ENCODE measurements around the gene GLIS2. TPM values are rescaled to one million over a fixed set of nuclear protein-coding genes. Genes with fewer than 3 reads are reported as not detected.
"Not testable (repeated sequence)": the region's sequence is repeated elsewhere in the genome, so short reads cannot be mapped to it uniquely, and the experiment has no call there.

The GLIS2 gene
- total RNA-seq, 1 experiment from 2014 or later: 0.45 TPM

DNA sequence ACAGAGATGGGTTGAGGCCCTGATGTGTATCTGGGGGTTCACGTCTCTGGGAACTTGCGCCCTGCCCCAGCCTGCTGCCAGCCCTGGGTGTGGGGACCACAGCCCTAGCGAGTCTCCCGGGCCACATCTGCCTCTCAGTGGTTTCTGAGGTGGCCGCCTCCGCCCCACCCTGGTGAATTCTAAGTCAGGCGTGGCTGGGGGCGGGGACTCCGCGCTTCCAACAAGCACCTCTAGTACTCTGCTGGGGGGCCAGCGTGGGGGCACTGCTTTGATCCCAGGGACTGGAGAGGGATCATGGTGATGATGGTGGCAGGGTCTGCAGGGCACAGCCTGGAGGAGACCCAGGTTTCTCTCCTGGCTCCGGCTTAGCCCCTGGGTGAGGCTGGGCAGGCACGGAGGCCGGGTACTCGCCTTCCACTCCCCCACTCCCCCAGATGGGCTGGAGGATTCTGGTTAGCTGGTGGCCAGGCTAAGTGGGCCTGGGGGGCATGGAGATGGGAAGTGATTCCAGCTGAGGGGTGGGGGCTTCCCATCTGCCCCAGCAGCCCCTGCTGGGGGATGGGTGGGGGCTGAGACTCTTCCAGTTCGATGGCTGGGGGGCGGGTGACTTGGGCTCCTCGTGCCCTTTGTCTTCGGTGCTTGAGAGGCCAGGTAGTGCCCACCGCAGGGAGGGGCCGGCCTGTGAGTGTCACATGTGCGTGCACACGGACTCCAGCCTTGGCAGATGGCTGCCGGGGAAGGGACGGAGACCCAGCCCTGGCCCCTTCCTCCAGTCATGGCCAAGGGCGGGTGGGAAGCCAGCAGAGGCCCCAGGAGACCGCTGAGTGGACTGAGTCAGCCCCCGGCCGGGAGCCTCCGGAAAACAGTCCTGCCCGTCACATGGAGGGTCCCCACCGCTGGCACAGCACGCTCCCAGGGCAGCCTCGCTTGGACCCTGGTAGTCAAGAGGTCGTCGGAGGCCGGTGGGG, 3.9 kb downstream of the GLIS2 start:
- DNase-seq (ENCODE audit: low spot score): no peak

DNA sequence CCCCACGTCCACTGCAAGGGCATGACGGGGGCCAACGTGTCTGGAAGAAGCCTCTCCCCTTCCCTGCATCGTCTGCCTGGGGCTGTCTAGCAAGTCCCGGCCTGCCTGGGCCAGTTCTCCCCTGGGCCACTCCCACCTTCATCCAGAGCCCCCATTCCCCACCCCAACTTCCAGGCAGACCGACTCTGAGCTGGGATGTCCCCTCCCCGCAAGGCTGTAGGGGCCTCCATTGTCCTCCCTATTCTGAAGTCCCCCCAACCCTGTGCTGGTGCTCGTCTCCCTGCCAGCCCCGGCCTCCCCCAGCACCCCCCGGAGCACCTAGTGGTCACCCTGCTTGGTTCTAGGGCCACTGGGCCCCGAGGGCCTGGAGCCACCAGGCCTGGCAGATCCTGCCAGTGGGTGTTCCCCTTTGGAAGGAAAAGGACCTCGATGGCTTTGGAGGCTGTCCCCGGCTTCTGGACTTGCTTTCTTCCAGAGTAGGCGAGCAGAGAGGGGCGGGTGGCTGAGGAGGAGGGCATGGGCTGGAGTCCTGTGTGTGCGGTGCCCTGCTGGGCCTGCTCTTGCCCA, 4.8 kb downstream of the GLIS2 start:
- no peak for DNase-seq (ENCODE audit: low spot score)

DNA sequence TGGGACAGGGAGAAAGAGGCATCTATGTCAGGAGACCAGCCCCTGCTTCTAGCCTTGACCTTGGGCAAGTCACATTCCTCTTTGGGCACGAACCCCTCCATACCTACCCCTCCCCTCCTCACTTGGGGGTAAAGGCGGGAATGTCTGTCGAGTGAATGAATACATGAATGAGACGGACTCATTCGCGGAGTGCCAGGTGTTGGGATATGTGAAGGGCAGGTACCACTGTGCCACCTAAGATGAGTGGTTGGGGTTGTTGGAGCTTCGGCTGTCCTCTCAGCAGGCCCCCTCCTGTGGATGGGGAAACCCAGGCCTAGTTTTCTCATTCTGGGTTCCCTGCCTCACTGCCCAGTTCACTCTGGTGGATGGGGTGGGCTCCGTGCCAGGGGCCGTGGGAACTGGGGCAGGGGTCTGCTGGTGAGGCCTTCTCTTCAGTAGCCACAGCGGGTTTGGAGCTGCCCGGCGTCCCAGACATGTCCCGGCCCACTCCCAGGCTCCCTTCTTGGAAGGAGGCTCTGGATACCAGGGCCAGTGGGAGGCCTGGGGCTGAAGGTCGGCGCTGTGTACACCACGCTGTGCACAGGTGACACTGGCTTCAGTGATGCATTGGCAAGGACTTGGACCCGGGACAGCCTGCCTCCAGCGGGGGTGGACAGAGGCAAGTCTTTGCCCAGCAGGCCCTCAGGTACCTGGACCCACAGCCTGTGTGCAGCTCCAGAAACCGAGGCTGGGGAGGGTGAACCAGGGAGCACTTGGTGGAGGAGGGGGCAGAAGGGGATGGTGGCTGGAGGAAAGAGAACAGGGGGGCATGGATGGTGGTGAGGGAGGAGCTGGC, 5.6 kb downstream of the GLIS2 start:
- no peak for DNase-seq (ENCODE audit: low spot score)

DNA sequence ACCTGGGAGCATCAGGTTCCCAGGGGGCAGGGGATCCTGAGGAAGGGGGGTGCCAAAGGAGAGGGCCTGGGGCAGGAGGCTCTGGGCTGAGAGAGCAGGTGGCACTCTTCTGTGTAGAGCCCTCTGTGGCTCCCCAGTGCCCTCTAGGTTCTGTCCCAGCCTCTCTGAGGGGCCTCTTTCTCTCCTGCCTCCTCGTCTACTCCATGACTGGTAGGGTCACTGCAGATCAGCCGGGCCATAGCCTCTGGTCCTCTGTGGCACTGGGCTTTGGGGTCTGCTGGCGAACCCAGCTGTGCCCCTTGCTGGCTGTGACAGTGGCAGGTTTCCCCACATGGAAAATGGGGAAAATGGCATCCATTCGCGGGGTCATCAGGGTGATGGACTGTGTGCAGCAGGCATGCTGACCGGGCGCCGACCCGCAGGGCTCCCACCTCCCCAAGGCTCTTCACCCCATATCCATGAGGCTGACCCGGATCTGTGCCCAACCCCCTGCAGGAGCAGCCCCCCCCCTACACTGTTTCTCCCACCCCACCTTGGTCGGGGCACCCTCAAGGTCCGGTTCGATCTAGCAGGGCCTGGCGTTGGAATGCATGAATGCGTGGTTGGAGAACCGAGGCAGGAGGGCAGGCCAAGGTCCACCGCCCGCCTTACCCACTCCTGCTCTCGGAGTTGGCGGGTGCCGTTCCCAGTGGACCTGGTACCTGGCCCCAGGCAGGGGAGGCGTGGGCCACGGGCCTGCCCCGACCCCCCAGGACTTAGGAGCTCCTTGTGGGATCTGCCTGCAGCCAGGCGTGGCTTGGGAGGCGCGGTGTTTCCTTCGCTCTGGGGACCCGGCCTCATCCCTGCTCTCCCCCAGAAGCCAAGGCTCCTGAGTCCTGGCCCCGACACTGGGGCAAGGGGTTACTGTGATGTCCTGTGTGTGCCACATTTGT, 6.5 kb downstream of the GLIS2 start:
- DNase-seq (ENCODE audit: low spot score): no peak

DNA sequence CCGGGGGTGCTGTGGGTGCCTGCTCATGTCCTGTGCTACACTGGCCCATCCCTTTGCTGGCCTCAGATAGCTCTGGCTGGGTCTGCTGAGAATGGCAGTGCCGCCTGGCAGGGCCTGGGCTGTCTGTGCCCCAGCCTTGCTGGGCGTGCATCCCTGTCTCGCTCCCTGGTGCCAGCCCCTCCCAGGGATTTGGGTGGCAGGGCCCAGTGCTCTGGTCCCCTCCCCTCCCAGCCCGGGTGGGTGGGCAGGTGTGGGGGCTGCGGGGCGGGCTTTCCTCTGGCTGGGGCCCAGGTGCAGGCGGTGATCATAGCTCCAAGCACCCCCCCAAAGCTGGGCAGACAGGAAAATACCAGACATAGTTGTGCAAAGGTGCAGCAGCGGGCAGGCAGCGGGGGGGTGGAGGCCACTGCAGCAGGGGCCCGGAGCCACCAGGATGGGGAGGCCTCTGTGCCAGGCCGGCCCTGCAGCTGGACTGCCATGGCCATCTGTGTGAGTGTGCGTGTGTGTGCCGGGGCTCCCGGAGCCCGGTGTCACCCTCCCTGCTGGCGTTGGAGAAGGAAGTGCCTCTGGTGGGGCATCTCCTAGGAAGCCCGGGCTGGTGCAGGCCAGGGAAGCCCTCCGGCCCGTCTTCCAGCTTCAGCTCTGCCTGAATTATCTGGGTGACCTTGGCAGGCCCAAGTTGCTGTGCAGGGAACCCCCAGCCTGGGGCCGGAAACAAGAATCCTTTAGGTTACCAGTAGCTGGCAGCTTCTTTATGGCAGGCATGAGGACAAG, 7.4 kb downstream of the GLIS2 start:
- DNase-seq (ENCODE audit: low spot score): no peak

DNA sequence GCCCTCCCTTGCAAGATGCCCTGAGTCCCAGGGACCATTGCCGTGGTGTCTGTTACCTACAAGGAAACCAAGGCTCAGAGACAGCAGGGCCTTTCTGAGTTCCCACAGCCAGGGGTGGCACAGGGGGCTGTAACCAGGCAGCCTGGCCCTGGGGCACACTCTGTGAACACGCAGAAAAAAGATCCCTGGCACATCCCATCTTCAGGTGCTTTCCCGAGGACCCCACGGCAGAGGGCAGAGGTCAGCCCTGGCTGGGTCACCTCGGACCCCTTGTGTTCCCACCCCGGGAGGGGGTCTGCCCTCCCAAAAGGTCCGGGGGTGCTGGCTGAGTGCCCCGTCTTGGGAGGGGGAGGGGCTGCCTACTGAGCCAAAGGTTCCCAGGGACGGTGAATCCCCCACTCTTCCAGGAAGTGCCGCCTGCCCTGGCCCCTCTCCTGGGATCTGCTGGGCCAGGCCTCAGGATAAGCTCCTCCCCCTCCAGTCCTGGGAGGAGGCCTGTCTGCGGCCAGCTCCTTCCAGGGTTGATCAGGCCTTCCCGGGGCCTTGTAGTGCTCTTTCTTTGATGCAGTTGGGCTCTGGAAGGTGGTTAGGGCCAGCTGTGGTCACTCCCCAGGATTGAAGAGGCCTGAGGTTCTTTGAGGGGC, 8.1 kb downstream of the GLIS2 start:
- DNase-seq (ENCODE audit: low spot score): no peak

DNA sequence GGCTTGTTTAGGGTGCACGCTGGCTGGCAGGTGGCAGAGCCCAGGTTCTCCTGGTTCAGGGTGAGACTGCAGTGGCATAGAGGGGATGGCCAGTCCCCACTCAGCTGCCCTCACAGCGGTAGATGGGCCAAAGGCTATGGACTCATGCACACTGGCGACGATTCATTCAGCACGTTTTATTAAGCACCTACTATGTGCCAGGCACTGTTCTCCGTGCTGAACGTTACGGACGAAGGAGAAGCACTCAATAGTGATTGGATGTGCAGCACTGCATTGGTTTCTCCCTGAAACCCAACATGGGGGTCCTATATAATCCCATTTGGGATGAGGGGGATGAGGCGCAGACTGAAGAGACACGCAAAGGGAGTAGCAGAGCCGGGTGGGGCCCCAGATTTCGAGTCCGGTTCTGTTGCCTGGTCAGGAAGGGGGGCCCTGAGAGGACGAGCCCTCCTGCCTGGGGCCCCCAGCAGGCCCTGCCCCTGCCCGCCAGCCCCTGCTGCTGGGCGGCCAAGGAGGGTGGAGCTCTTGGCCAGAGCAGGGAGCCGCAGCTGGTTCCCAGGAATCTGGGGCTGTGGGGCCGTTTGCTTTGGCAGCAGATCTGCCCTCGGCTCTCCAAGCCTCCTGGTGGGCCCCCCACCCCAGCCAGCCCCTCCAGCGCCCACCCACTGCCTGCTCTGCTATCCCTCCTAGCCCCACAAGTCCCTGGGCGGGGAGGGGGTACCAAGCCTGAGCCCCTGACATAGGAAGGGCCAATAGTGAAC, 8.8 kb downstream of the GLIS2 start:
- no peak for DNase-seq (ENCODE audit: low spot score)

DNA sequence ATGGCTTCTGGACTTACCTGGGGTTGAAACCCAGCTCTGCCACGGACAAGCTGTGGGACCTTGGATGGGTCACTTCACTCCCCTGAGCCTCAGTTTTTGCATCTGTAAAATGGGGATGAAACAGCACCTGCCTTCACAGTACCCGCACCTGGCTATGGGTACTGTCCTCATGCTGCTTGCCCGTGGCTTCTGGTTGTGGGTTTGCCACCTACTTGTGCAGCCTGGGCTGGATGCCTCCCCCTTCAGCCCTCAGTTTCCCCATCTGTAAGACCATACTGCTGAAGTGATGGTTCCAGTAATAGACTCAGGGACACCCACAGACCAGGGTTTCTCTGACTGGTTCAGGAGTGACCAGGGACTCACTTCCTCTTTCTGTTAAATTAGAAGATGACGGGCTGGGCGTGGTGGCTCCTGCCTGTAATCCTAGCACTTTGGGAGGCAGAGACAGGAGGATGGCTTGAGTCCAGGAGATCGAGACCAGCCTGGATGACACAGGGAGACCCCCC, 9.4 kb downstream of the GLIS2 start:
- no peak for DNase-seq (ENCODE audit: low spot score)

DNA sequence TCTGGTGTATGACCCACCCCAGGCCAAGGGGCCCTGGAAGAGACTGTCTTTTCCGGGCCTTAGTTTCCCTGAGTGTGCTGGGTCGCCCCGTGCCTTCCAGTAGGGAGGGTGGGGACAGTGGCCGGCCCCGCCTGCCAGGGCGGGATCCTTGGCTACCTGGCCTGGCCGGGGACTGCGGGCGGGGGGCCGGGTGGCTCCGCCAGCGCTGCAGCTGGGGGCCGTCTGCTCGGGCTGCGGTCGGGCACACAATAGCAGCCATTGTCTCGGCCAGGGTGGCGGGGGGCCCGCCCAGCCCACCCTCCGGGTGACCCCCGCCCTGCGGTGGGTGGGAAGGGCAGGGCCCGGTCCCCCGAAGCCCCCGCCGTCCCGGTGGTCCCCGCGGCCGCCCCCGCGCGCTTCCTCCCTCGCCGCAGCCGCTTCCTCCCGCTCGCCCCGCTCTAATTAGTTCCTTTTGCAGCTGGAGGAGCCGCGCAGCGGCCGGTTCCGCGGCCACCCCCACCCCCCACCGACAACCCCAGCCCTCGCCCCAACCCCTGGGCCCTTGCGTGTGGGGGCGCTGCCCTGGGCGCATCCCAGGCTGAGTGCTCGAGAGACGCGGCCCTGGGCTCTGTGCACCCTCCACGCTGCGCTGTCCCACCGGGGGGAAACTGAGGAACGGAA, 11.6 kb downstream of the GLIS2 start:
- DNase-seq (ENCODE audit: low spot score): no peak

DNA sequence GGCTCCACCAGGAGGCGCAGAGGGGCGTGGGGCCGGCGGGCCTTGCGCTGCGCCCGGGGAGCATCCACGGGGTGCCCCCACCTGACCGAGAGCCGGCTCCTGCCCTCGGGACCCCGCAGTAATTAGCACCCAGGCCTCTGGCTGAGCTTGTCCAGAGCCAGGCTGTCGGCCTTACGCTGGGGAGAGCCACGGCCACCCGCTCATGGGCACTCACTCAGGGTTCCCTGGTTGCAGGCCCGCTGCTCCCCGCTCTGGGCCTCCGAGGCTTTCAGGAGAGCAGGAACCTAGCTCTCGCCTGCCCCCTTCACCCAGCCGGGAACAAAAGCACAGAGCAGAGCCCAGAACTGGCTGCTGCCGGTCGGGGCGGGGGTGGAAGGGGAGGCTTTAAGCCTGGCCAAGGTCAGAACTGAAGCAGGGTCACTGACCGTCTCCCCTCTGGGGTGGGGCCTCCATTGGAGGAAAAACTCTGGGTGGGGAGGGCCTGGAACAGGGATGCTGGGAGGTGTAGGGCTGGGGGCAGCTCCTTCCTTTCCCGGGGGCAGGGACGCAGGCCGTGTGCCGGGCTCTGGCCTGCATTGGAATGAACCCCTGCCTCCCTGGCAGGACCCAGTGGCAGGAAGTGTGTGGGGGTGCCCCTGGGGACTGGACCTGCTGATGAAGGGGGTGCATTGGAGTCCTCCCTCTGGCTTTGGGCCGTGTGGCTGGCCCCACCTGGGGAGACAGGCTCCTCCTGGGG, 12.3 kb downstream of the GLIS2 start:
- no peak for DNase-seq (ENCODE audit: low spot score)

DNA sequence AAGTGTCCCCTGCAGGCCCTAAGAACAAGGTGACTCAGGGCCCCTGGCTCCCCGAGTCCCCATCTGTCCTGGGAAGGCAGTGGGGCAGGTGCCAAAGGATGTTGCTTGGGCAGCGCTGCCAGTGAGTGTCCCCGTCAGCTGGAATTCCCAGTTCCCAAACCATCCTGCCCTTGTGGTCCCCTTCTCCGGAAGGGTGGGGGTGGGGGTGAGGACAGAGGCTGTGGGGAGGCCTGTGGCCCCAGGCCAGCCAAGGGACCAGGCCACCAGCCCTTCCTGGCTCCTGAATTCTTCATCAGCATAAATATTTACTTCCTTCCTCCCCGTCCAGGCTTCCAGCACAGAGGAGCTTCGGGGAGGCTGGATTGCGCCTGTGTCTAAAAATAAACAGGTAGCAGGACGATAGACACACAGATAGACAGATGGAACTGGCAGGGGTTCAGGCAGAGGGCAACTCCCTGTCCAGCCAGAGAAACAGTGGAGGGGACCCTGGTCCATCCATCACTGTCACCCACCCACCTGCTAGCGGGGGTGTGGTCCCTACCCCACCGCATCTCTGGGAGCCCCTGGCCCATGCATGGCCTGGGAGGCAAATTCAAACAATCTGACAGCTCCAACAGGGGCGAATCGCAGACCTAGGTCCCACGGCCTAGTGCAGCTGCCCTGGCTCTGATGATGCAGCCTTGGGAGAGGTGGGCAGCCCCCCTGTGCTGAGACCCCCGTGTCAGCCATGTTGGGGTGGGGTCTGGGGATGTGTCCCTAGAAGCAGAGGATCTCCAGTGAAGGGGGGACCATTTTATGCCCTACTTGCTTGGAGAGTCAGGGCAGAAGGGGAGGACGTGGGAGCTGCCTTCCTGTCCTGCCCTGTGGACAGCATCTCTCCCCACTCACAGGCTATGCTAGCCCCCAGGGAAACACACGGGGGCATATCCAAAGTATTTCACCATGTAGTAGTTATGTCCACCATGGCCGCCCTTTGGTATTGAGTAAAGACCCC, 13.2 kb downstream of the GLIS2 start:
- DNase-seq (ENCODE audit: low spot score): no peak

DNA sequence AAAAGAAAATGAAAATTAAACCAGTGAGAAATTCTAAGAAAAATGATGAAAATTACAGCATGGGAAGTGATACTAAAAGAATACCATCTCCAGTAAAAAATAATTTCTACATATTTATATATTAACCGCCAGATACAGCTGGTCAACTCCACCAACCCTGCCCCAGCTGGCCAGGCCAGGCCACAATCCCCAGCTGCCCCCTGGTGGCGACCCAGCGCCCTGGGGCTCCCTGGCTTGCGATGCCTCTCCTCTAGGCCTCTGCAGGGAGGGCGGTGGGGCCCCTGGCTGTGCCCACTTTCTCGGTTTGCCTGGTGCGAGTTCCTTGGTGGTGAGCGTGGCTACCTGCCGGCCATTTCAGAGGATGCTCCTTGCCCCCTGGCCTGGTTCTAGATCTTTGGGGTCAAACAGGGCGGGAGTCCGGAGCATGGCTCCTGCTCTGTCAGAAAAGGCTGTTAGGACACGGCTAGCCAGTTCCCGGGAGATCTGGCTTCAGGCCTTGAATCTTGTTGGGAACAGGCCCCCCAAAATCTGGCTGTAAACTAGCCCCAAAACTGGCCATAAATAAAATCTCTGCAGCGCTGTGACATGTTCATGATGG, 14.5 kb downstream of the GLIS2 start:
- DNase-seq (ENCODE audit: low spot score): no peak

DNA sequence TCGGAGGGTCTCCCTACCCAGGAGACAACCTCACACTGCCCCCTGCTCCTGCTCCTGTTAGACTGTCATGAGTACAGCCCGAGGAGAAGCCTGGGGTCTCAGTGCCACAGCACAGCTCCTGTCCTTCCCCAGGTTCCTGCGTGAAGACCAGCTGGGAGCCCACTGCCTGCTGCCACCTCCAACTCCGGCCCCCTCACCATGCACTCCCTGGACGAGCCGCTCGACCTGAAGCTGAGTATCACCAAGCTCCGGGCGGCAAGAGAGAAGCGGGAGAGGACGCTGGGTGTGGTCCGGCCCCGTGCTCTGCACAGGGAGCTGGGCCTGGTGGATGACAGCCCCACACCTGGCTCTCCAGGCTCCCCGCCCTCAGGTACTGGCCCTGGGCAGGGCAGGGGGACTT, 16.2 kb downstream of the GLIS2 start:
- DNase-seq (ENCODE audit: low spot score): no peak

DNA sequence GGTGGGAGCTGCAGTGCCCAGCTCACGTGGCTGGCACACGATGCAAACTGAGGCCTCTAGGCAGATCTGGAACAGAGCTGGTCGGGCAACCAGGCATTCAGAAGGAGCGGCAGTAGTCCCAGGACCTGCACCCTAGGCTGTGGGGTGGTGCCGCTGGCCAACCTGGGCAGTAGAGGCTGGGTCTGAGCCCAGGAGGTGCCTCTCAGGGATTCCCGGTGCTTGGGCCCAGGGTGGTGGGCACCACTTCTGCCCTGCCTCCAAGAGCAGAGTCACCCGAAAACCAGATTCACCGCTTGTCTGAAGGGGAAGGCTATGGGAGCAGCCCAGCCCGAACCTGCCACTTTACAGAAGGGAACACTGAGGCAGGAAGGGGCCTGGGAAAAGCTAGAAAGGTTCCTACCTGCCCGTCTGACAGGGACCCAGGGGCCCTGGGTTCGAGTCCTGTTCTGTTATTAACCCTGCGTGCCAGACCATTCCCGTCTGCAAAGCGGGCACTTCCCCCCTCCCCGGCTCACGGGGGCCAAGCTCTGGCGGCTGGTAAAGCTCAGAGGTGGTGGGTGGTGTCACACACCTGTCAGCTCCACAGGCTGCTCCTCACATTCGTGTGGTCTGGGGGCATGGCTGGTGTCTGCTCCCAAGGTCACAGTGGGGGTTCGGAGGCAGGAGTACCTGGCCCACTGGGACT, 16.9 kb downstream of the GLIS2 start:
- no peak for DNase-seq (ENCODE audit: low spot score)

DNA sequence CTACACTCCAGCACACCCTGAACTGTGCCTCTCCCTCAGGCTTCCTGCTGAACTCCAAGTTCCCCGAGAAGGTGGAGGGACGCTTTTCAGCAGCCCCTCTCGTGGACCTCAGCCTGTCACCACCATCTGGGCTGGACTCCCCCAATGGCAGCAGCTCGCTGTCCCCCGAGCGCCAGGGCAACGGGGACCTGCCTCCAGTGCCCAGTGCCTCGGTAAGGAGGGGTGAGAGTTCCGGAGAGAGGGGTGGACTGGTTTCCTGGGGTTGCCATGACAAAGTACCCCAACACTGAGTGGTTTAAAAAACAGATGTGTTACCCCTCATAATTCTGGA, 17.4 kb downstream of the GLIS2 start:
- DNase-seq (ENCODE audit: low spot score): no peak

DNA sequence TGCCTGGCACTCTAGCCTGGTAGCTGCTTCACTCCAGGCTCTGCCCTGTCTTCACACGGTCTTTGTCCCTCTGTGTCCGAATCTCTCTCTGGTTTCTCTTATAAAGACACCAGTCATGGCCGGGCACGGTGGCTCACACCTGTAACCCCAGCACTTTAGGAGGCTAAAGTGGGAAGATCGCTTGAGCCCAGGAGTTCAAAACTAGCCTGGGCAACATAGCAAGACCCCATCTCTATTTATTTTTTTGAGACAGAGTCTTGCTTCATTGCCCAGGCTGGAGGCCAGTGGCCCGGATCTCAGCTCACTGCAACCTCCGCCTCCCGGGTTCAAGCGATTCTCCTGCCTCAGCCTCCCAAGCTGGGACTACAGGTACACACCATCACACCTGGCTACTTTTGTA, 17.8 kb downstream of the GLIS2 start:
- DNase-seq (ENCODE audit: low spot score): not testable (repeated sequence)
